NT2/D1 (cell line): ENCODE measurements around the gene HSPA9.

Experiments used
- DNase-seq: peaks from one replicate; pipeline ENCODE4 v3.0.0-alpha.2; 2011; ENCODE audit warnings: low read depth, low spot score
- H3K27me3 ChIP-seq: 2 replicates; pipeline ENCODE4 v1.6.0; 2011; ENCODE audit warnings: mild to moderate bottlenecking; ENCODE audit not compliant: insufficient read length, insufficient read depth
- H3K36me3 ChIP-seq: 2 replicates; pipeline ENCODE4 v1.6.1; 2011; ENCODE audit warnings: mild to moderate bottlenecking, low read length, mixed read lengths; ENCODE audit not compliant: insufficient read depth, insufficient read length
- H3K4me1 ChIP-seq: 2 replicates; pipeline ENCODE4 v1.5.1; 2011; ENCODE audit not compliant: insufficient read depth, insufficient read length
- H3K4me3 ChIP-seq: 2 replicates; pipeline ENCODE4 v1.5.1; 2011; ENCODE audit warnings: low read depth; ENCODE audit not compliant: insufficient read length
- H3K9ac ChIP-seq: 2 replicates; pipeline ENCODE4 v1.6.0; 2011; ENCODE audit warnings: low read depth; ENCODE audit not compliant: insufficient read length
- H3K9me3 ChIP-seq: 2 replicates; pipeline ENCODE4 v1.5.1; 2011; ENCODE audit warnings: mild to moderate bottlenecking, low read length; ENCODE audit not compliant: insufficient read depth
- SUZ12 ChIP-seq: IDR thresholded peaks from 2 replicates; pipeline ENCODE4 v1.6.1; 2011; ENCODE audit not compliant: insufficient read length, insufficient read depth; ENCODE audit errors: extremely low read depth
- YY1 ChIP-seq: IDR thresholded peaks from 2 replicates; pipeline ENCODE4 v1.6.1; 2011; ENCODE audit not compliant: insufficient read length, insufficient read depth
- ZNF274 ChIP-seq: IDR thresholded peaks from 2 replicates; pipeline ENCODE4 v1.6.1; 2011; ENCODE audit warnings: mild to moderate bottlenecking, low read depth, low read length

The HSPA9 gene

GRCh38 chr5:138610918-138611677 is 35.9 kb upstream of the HSPA9 start:
- DNase-seq: no peak
- Histone ChIP-seq H3K36me3 (no peaks in the 10 kb centered on the region), H3K9ac (peak overlapping the region; percentile 66), H3K4me1 (peaks cover 4% of the 10 kb centered on the region), H3K4me3 (peak overlapping the region; percentile 31), H3K27me3 (no peaks in the 10 kb centered on the region), H3K9me3 (no peaks in the 10 kb centered on the region)
- TF ChIP-seq SUZ12 (no peak), YY1 (no peak), ZNF274 (no peak)

- DNase-seq: no peak
- H3K36me3 ChIP-seq: no peaks in the 10 kb centered on the region
- H3K9ac ChIP-seq: peak overlapping the region; percentile 47
- H3K4me3 ChIP-seq: peak overlapping the region; percentile 24
- H3K27me3 ChIP-seq: no peaks in the 10 kb centered on the region
- TF ChIP-seq SUZ12 (no peak), ZNF274 (no peak), YY1 (no peak)
- H3K9me3 ChIP-seq: no peaks in the 10 kb centered on the region
- H3K4me1 ChIP-seq: peaks cover 4% of the 10 kb centered on the region
These were observed 35.3 kb upstream of the HSPA9 start for GRCh38 chr5:138610415-138610917.

- Histone ChIP-seq H3K9ac (no peak overlapping the region), H3K4me1 (peaks cover 7% of the 10 kb centered on the region)
- no peak for DNase-seq
These were observed 31.3 kb upstream of the HSPA9 start for GRCh38 chr5:138606378-138607064.

GRCh38 chr5:138605254-138605972 is 30.2 kb upstream of the HSPA9 start:
- Histone ChIP-seq H3K36me3 (no peaks in the 10 kb centered on the region), H3K9me3 (no peaks in the 10 kb centered on the region), H3K4me1 (peaks cover 7% of the 10 kb centered on the region), H3K9ac (no peak overlapping the region), H3K4me3 (no peak overlapping the region), H3K27me3 (no peaks in the 10 kb centered on the region)
- no peak for DNase-seq
- TF ChIP-seq ZNF274 (no peak), YY1 (no peak), SUZ12 (no peak)

More at GRCh38 chr5:138606378-138607064, 31.3 kb upstream of the HSPA9 start:
- no peaks in the 10 kb centered on the region for H3K27me3 ChIP-seq
- no peaks in the 10 kb centered on the region for H3K9me3 ChIP-seq
- H3K4me3 ChIP-seq: no peak overlapping the region
- no peaks in the 10 kb centered on the region for H3K36me3 ChIP-seq
- TF ChIP-seq YY1 (no peak), SUZ12 (no peak), ZNF274 (no peak)

GRCh38 chr5:138604176-138604785 is 29.1 kb upstream of the HSPA9 start:
- DNase-seq: no peak
- Histone ChIP-seq H3K9me3 (no peaks in the 10 kb centered on the region), H3K4me1 (peaks cover 2% of the 10 kb centered on the region), H3K9ac (no peak overlapping the region), H3K27me3 (no peaks in the 10 kb centered on the region), H3K36me3 (no peaks in the 10 kb centered on the region), H3K4me3 (no peak overlapping the region)
- TF ChIP-seq ZNF274 (no peak), SUZ12 (no peak), YY1 (no peak)

- DNase-seq: no peak
- TF ChIP-seq ZNF274 (no peak), YY1 (no peak), SUZ12 (no peak)
- Histone ChIP-seq H3K9me3 (no peaks in the 10 kb centered on the region), H3K4me1 (peaks cover 2% of the 10 kb centered on the region), H3K36me3 (no peaks in the 10 kb centered on the region), H3K27me3 (no peaks in the 10 kb centered on the region), H3K9ac (no peak overlapping the region), H3K4me3 (no peak overlapping the region)
These were observed 28.2 kb upstream of the HSPA9 start for GRCh38 chr5:138603249-138603920.
